ENCODE results near the gene CORO2A.

The CORO2A gene

GRCh38 chr9:98192503-98193335 lies at the start of gene CORO2A:
Gene CORO2A, minus strand, starts transcription at chr9:98192637. Its CDS starts 34,977 bp downstream, at chr9:98157660.
- peak; percentile 73 to 94 (median 90) for DNase-seq

- DNase-seq = peak in 1 of 3 donors; percentile 28
Observed at GRCh38 chr9:98241357-98242300, 49.2 kb upstream of the CORO2A start.

GRCh38 chr9:98240475-98240874 lies 48.0 kb upstream of the CORO2A start:
- DNase-seq = peak; percentile 55 to 60 (median 59)

- DNase-seq = peak in 1 of 3 donors; percentile 30
Observed at GRCh38 chr9:98236901-98237487, 44.6 kb upstream of the CORO2A start.

GRCh38 chr9:98235126-98235525 lies 42.7 kb upstream of the CORO2A start:
- no peak for DNase-seq

- no peak for DNase-seq
Observed at GRCh38 chr9:98234245-98234825, 41.9 kb upstream of the CORO2A start.

GRCh38 chr9:98232926-98233325 lies 40.5 kb upstream of the CORO2A start:
- DNase-seq = no peak

GRCh38 chr9:98231770-98232478 lies 39.5 kb upstream of the CORO2A start:
- DNase-seq = peak; percentile 48 to 60 (median 59)

GRCh38 chr9:98230789-98231188 lies 38.4 kb upstream of the CORO2A start:
- no peak for DNase-seq

- DNase-seq = no peak
Observed at GRCh38 chr9:98230304-98230703, 37.9 kb upstream of the CORO2A start.

- no peak for DNase-seq
Observed at GRCh38 chr9:98229620-98230019, 37.2 kb upstream of the CORO2A start.

GRCh38 chr9:98229090-98229395 lies 36.6 kb upstream of the CORO2A start:
- no peak for DNase-seq

- peak in 1 of 3 donors; percentile 29 for DNase-seq
Observed at GRCh38 chr9:98228392-98229089, 36.1 kb upstream of the CORO2A start.

- no peak for DNase-seq
Observed at GRCh38 chr9:98227883-98228282, 35.4 kb upstream of the CORO2A start.

GRCh38 chr9:98226957-98227356 lies 34.5 kb upstream of the CORO2A start:
- no peak for DNase-seq

GRCh38 chr9:98226516-98226915 lies 34.1 kb upstream of the CORO2A start:
- DNase-seq = no peak

- DNase-seq = no peak
Observed at GRCh38 chr9:98225015-98225442, 32.6 kb upstream of the CORO2A start.

GRCh38 chr9:98222885-98223691 lies 30.7 kb upstream of the CORO2A start:
- DNase-seq = peak in 2 of 3 donors; percentile 16 to 26

GRCh38 chr9:98220911-98221310 lies 28.5 kb upstream of the CORO2A start:
- no peak for DNase-seq

- no peak for DNase-seq
Observed at GRCh38 chr9:98219794-98220370, 27.4 kb upstream of the CORO2A start.
